ENCODE data around the gene ZIC5. TPM values are rescaled to one million over a fixed set of nuclear protein-coding genes. Genes with fewer than 3 reads are reported as not detected.

Gene ZIC5
- total RNA-seq, 3 donors from 2014 or later (not counting 1 experiment from before 2014, with no cell fraction given): not detected

DNA sequence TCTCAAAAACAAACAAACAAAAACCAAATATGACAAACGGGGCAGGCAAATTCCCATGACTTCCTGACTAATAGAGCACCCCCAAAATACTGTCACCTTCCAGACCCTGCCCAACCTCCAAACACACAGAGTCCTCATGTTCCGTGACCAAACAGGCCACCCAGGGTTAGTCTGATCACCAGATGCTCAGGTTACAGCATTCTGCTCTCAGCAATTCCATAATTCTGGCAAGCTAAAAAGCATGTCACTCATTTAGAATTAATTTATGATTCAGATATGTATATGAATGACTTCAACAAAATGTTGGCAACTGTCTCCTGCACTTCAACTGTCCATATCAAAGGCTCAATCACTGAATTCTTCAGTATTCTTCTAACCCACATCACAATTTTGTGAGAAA lies 52.4 kb downstream of the ZIC5 start:
- H3K4me3 Mint-ChIP-seq: no peak overlapping the region
- DNase-seq: no peak

DNA sequence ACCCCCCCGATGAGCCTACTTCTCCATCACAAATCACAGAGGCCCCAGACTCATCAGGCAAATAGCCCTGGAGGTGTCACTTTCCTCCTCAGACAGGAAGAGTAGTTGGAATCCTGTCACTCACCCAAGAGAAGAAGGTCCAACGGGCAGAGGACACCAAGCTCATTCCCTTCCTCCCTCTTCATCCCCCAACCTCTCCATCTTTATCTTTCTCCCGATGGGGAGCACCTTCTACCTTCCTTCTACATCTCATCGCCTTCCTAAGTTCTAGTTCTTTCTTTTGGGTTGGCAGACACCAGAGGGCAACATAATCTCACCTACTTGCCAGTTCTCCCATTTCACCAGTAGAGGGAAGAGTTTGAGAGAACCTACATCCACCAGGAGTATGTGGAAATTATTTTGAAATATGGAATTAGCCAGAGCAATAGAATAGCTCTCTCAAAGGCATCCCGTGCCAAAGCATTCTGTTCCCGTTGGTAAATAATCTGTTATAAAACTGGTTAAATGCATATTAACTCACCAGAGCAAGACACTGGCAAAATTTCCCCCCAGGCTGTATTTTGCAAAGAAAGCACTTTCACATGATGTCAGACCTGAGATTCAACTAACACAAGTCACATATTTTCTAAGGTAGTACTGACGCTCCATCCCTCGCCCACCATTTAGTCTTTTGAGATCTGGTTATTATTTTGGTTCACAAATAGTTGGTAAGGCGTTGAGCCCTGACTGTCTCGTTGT lies 55.0 kb downstream of the ZIC5 start:
- no peaks in the 10 kb centered on the region for H3K36me3 ChIP-seq (ENCODE audit: control insufficient read depth, insufficient read depth, low read length)
- H3K4me3 ChIP-seq (ENCODE audit: low read length): no peak overlapping the region
- peak; percentile 62 to 87 (median 64) for ATAC-seq
- DNase-seq: peak in 1 of 2 donors; percentile 76
- Mint-ChIP-seq H3K4me3 (no peak overlapping the region), H3K9me3 (no peaks in the 10 kb centered on the region), H3K27me3 (ENCODE audit: low read depth in 2 of 2) (peaks cover 28 to 39% of the 10 kb centered on the region in 2 donors), H3K36me3 (no peaks in the 10 kb centered on the region), H3K27ac (no peak overlapping the region), H3K4me1 (peaks cover 0 to 6% of the 10 kb centered on the region in 2 donors)
- peaks cover 6% of the 10 kb centered on the region for H3K4me1 ChIP-seq (ENCODE audit: control insufficient read depth, insufficient read depth, low read length)
- intact Hi-C loops (cut with micrococcal nuclease): loop anchor here (1.0 kb wide), 3 partner anchors 260 to 598 kb away; no protein-coding TSS in a partner anchor
- 41% methylated on average over 8 of the region's 10 CpGs for WGBS (ENCODE audit: insufficient coverage)
- H3K9me3 ChIP-seq (ENCODE audit: control insufficient read depth, insufficient read depth, low read length): no peaks in the 10 kb centered on the region
- H3K27ac ChIP-seq (ENCODE audit: low read length): no peak overlapping the region
- TF ChIP-seq, protein P1, sequence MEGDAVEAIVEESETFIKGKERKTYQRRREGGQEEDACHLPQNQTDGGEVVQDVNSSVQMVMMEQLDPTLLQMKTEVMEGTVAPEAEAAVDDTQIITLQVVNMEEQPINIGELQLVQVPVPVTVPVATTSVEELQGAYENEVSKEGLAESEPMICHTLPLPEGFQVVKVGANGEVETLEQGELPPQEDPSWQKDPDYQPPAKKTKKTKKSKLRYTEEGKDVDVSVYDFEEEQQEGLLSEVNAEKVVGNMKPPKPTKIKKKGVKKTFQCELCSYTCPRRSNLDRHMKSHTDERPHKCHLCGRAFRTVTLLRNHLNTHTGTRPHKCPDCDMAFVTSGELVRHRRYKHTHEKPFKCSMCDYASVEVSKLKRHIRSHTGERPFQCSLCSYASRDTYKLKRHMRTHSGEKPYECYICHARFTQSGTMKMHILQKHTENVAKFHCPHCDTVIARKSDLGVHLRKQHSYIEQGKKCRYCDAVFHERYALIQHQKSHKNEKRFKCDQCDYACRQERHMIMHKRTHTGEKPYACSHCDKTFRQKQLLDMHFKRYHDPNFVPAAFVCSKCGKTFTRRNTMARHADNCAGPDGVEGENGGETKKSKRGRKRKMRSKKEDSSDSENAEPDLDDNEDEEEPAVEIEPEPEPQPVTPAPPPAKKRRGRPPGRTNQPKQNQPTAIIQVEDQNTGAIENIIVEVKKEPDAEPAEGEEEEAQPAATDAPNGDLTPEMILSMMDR (IDR thresholded peaks at IDR 0.05): peak; percentile 72
- no peaks in the 10 kb centered on the region for H3K27me3 ChIP-seq (ENCODE audit: control insufficient read depth, insufficient read depth, low read length)

More for the DNA sequence above, 52.4 kb downstream of the ZIC5 start:
- Histone ChIP-seq H3K27me3 (ENCODE audit: control insufficient read depth, insufficient read depth, low read length) (no peaks in the 10 kb centered on the region), H3K9me3 (ENCODE audit: control insufficient read depth, insufficient read depth, low read length) (no peaks in the 10 kb centered on the region), H3K4me1 (ENCODE audit: control insufficient read depth, insufficient read depth, low read length) (peaks cover 3% of the 10 kb centered on the region), H3K36me3 (ENCODE audit: control insufficient read depth, insufficient read depth, low read length) (no peaks in the 10 kb centered on the region), H3K27ac (ENCODE audit: low read length) (no peak overlapping the region), H3K4me3 (ENCODE audit: low read length) (no peak overlapping the region)
- no peak for ATAC-seq
- Mint-ChIP-seq H3K9me3 (peaks cover 0 to 2% of the 10 kb centered on the region in 2 donors), H3K4me1 (peaks cover 0 to 6% of the 10 kb centered on the region in 2 donors), H3K27me3 (ENCODE audit: low read depth in 2 of 2) (peaks cover 38 to 39% of the 10 kb centered on the region in 2 donors), H3K36me3 (no peaks in the 10 kb centered on the region), H3K27ac (no peak overlapping the region)
- WGBS (ENCODE audit: insufficient coverage): 73% methylated on average over 2 of the region's 2 CpGs
- intact Hi-C loops (cut with micrococcal nuclease): no loop called here
- TF ChIP-seq, protein P1 (IDR thresholded peaks at IDR 0.05): no peak

DNA sequence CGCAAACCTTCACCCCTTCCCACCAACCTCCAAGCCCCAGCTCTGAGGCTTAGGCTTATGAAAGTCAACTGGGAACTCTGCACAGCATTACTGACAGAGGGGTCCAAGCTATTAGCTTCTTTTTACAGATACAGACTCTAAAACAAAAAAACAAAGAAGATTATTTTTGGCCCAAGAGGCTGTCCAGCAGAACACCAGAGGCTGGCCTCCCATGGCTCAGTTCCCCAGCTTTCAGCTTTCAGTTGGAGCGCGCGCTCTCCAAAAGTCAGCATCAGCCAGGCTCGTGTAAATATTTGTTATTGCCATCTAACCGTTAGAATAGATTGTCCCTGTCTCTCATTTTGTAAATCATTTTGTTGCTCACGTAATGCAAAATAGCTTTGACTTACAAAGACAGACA lies 58.4 kb downstream of the ZIC5 start:
- no peak for ATAC-seq
- Mint-ChIP-seq H3K36me3 (no peaks in the 10 kb centered on the region), H3K27ac (no peak overlapping the region), H3K27me3 (ENCODE audit: low read depth in 2 of 2) (peaks cover 32 to 40% of the 10 kb centered on the region in 2 donors), H3K4me3 (no peak overlapping the region), H3K9me3 (no peaks in the 10 kb centered on the region), H3K4me1 (peaks cover 0 to 6% of the 10 kb centered on the region in 2 donors)
- Histone ChIP-seq H3K4me3 (ENCODE audit: low read length) (no peak overlapping the region), H3K4me1 (ENCODE audit: control insufficient read depth, insufficient read depth, low read length) (peaks cover 11% of the 10 kb centered on the region), H3K27ac (ENCODE audit: low read length) (no peak overlapping the region), H3K27me3 (ENCODE audit: control insufficient read depth, insufficient read depth, low read length) (no peaks in the 10 kb centered on the region), H3K36me3 (ENCODE audit: control insufficient read depth, insufficient read depth, low read length) (no peaks in the 10 kb centered on the region), H3K9me3 (ENCODE audit: control insufficient read depth, insufficient read depth, low read length) (no peaks in the 10 kb centered on the region)
- intact Hi-C loops (cut with micrococcal nuclease): no loop called here
- TF ChIP-seq, protein P1 (IDR thresholded peaks at IDR 0.05): no peak
- no peak for DNase-seq
- WGBS (ENCODE audit: insufficient coverage): 90% methylated on average over 7 of the region's 7 CpGs

Other genes with a start within 250 kb of the ZIC5 start
- not detected for gene ZIC2, start 10.0 kb upstream of the ZIC5 start, total RNA-seq
- 10 to 100 TPM; 25.5 to 28.5 (median 28.2) TPM for gene PCCA, start 117.3 kb upstream of the ZIC5 start, total RNA-seq

All from natural killer cell (primary cell).